GM23338 (cell line): Measurements from ENCODE around the gene SAMD11. TPM values are rescaled to one million over a fixed set of nuclear protein-coding genes. Genes with fewer than 3 reads are reported as not detected.

Experiments used
- ATAC-seq: fragments of 200-7000 bp; cut with Tn5 transposase; 3 replicates; pipeline ENCODE4 v1.9.1; 2020
- DNase-seq: peaks from one replicate; pipeline ENCODE4 v3.0.0-alpha.2; 2015; ENCODE audit warnings: low spot score
- H2AFZ ChIP-seq: fragments of 200-600 bp; sonication (generic); 2 replicates; pipeline ENCODE4 v1.8.0; 2016; ENCODE audit warnings: antibody characterized with exemption, mild to moderate bottlenecking, moderate library complexity
- H3F3A ChIP-seq: fragments of 200-600 bp; sonication (generic); replicated peaks from 2 replicates; pipeline ENCODE4 v1.8.0; 2017; ENCODE audit warnings: antibody characterized with exemption, mixed run types, low read depth
- H3K27ac ChIP-seq: fragments of 200-600 bp; sonication (generic); 2 replicates; pipeline ENCODE4 v1.6.1; 2016; ENCODE audit warnings: low read depth
- H3K27me3 ChIP-seq: fragments of 200-600 bp; sonication (generic); 2 replicates; pipeline ENCODE4 v1.8.0; 2016; ENCODE audit warnings: mild to moderate bottlenecking, mixed run types, moderate library complexity; ENCODE audit not compliant: insufficient read depth
- H3K36me3 ChIP-seq: fragments of 200-600 bp; sonication (generic); 2 replicates; pipeline ENCODE4 v1.8.0; 2016; ENCODE audit warnings: mild to moderate bottlenecking; ENCODE audit not compliant: insufficient read depth
- H3K4me1 ChIP-seq: fragments of 200-600 bp; sonication (generic); 2 replicates; pipeline ENCODE4 v1.8.0; 2016; ENCODE audit warnings: mild to moderate bottlenecking, moderate library complexity; ENCODE audit not compliant: insufficient read depth
- H3K4me2 ChIP-seq: fragments of 200-600 bp; sonication (generic); 2 replicates; pipeline ENCODE4 v1.7.1; 2017; ENCODE audit warnings: mixed run types
- H3K4me3 ChIP-seq: fragments of 200-600 bp; sonication (generic); 2 replicates; pipeline ENCODE4 v1.6.1; 2016; ENCODE audit warnings: mixed run types
- H3K79me2 ChIP-seq: fragments of 200-600 bp; sonication (generic); replicated peaks from 2 replicates; pipeline ENCODE4 v1.8.0; 2017; ENCODE audit warnings: mild to moderate bottlenecking; ENCODE audit not compliant: insufficient read depth
- H3K9me2 ChIP-seq: fragments of 200-600 bp; sonication (generic); 2 replicates; pipeline ENCODE4 v1.8.0; 2017; ENCODE audit not compliant: insufficient read depth
- H4K20me1 ChIP-seq: fragments of 200-600 bp; sonication (generic); replicated peaks from 2 replicates; pipeline ENCODE4 v1.8.0; 2017; ENCODE audit warnings: mild to moderate bottlenecking; ENCODE audit not compliant: insufficient read depth
- H3K27ac Mint-ChIP-seq: 2 replicates; pipeline ENCODE4 v1.8.0; 2020; ENCODE audit warnings: inconsistent platforms, mild to moderate bottlenecking, moderate library complexity, mixed read lengths
- H3K27me3 Mint-ChIP-seq: 3 replicates; pipeline ENCODE4 v1.8.0; 2022; ENCODE audit warnings: low read depth, mild to moderate bottlenecking, moderate library complexity, mixed read lengths, inconsistent platforms; ENCODE audit not compliant: insufficient read depth, poor library complexity
- H3K36me3 Mint-ChIP-seq: 3 replicates; pipeline ENCODE4 v1.8.0; 2021; ENCODE audit warnings: low read depth, mild to moderate bottlenecking, inconsistent platforms, moderate library complexity, mixed read lengths
- H3K4me1 Mint-ChIP-seq: 3 replicates; pipeline ENCODE4 v1.8.0; 2020; ENCODE audit warnings: mild to moderate bottlenecking, inconsistent platforms, mixed read lengths
- H3K4me3 Mint-ChIP-seq: 3 replicates; pipeline ENCODE4 v1.8.0; 2021; ENCODE audit warnings: moderate library complexity, mild to moderate bottlenecking, inconsistent platforms, mixed read lengths
- H3K9me3 Mint-ChIP-seq: 3 replicates; pipeline ENCODE4 v1.8.0; 2020; ENCODE audit warnings: moderate library complexity, mild to moderate bottlenecking, inconsistent platforms, mixed read lengths
- CREB1 ChIP-seq: fragments of 250-450 bp; sonication (Bioruptor Pico); IDR thresholded peaks from 2 replicates; pipeline ENCODE4 v1.5.0; 2020; ENCODE audit warnings: low read depth, mild to moderate bottlenecking, moderate library complexity
- EZH2 ChIP-seq: fragments of 200-600 bp; sonication (generic); IDR thresholded peaks from one replicate; pipeline ENCODE4 v1.8.0; 2017; ENCODE audit warnings: antibody characterized with exemption, mild to moderate bottlenecking, low read depth; ENCODE audit not compliant: unreplicated experiment
- EZH2phosphoT487 ChIP-seq: fragments of 200-600 bp; sonication (generic); IDR thresholded peaks from one replicate; pipeline ENCODE4 v1.8.1; 2018; ENCODE audit warnings: antibody characterized with exemption; ENCODE audit not compliant: unreplicated experiment
- JUNB ChIP-seq: IDR thresholded peaks from one replicate; pipeline ENCODE4 v1.6.1; 2016; ENCODE audit warnings: antibody characterized with exemption; ENCODE audit not compliant: unreplicated experiment
- NANOG ChIP-seq: IDR thresholded peaks from 2 replicates; pipeline ENCODE4 v1.6.1; 2016; ENCODE audit warnings: antibody characterized with exemption, borderline replicate concordance
- POLR2AphosphoS5 ChIP-seq: IDR thresholded peaks from 2 replicates; pipeline ENCODE4 v1.6.1; 2016; ENCODE audit warnings: antibody characterized with exemption, low read depth
- STAT1 ChIP-seq: IDR thresholded peaks from one replicate; pipeline ENCODE4 v1.6.1; 2016; ENCODE audit warnings: antibody characterized with exemption; ENCODE audit not compliant: unreplicated experiment
- ZNF114 ChIP-seq: fragments of 250-450 bp; sonication (Bioruptor Pico); IDR thresholded peaks from 2 replicates; pipeline ENCODE4 v1.5.0; 2020; ENCODE audit warnings: mild to moderate bottlenecking, moderate library complexity
- ZNF331 ChIP-seq: fragments of 250-450 bp; sonication (Bioruptor Pico); IDR thresholded peaks from 2 replicates; pipeline ENCODE4 v1.5.0; 2020; ENCODE audit warnings: low read depth, mild to moderate bottlenecking, moderate library complexity
- polyA plus RNA-seq: library from polyadenylated mRNA; unstranded; fragments of >200 nt; fragmentation: Nextera tagmentation; extraction: Ambion mirVana; gene quantifications from 2 replicates; pipeline ENCODE4 v1.2.1, GENCODE V29; 2016
- total RNA-seq: library from RNA; depleted of rRNA; stranded (reverse); fragments of >200 nt; shearing (Covaris generic); gene quantifications from 2 replicates; pipeline ENCODE4 v1.2.3, GENCODE V29; 2014
- TF ChIP-seq, protein P1 (sequence below), 2 experiments: fragments of 200-600 bp in 1 of 2; sonication (generic) in 1 of 2; conservative IDR thresholded peaks; 2 replicates each; pipeline versions ENCODE4 v1.5.1 to v1.6.1; 2016 to 2017; ENCODE audit warnings: antibody characterized with exemption in 2 of 2, low read depth in 2 of 2, mild to moderate bottlenecking in 2 of 2, moderate library complexity in 1 of 2
- TF ChIP-seq, protein P2 (sequence below): IDR thresholded peaks from 2 replicates; pipeline ENCODE4 v1.6.1; 2016; ENCODE audit warnings: antibody characterized with exemption
- TF ChIP-seq, protein P3 (sequence below): fragments of 250-450 bp; sonication (Bioruptor Pico); IDR thresholded peaks from 2 replicates; pipeline ENCODE4 v1.5.0; 2020; ENCODE audit warnings: mild to moderate bottlenecking, moderate library complexity
- TF ChIP-seq, protein P4 (sequence below): IDR thresholded peaks from one replicate; pipeline ENCODE4 v1.6.1; 2018; ENCODE audit warnings: antibody characterized with exemption; ENCODE audit not compliant: unreplicated experiment

The SAMD11 gene
- total and polyA plus RNA-seq, 2 experiments from 2014 or later = 0.14 to 0.40 TPM

DNA sequence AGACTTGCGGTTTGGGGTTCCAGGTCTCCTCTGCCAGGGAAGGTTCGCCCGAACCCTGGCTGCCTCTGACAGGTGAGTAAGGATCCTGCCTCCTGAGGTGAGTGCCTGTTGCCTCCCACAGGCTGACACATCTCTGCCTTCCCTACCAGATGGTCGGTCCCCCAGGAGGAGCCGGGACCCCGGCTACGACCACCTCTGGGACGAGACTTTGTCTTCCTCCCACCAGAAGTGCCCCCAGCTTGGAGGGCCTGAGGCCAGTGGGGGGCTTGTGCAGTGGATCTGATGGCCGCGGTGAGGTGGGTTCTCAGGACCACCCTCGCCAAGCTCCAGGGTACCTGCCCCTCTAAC, 50.5 kb downstream of the SAMD11 start:
- Histone ChIP-seq H2AFZ (no peak overlapping the region), H4K20me1 (0 out of 2 replicates have a peak, but pooled peaks cover 2% of the 10 kb centered on the region), H3K79me2 (no peaks in the 10 kb centered on the region), H3K27ac (no peak overlapping the region), H3K9me2 (no peaks in the 10 kb centered on the region), H3F3A (peaks cover 5% of the 10 kb centered on the region), H3K27me3 (peaks cover 11% of the 10 kb centered on the region; the same call in 1 of the 2 replicates), H3K4me2 (no peak overlapping the region), H3K36me3 (no peaks in the 10 kb centered on the region), H3K4me1 (no peaks in the 10 kb centered on the region; the same call in 1 of the 2 replicates), H3K4me3 (no peak overlapping the region)
- peaks cover 4% of the 10 kb centered on the region for H3K4me1 Mint-ChIP-seq
- ATAC-seq (no peak), DNase-seq (no peak)
- H3K9me3 Mint-ChIP-seq = peaks cover 5% of the 10 kb centered on the region
- TF ChIP-seq, protein P1, sequence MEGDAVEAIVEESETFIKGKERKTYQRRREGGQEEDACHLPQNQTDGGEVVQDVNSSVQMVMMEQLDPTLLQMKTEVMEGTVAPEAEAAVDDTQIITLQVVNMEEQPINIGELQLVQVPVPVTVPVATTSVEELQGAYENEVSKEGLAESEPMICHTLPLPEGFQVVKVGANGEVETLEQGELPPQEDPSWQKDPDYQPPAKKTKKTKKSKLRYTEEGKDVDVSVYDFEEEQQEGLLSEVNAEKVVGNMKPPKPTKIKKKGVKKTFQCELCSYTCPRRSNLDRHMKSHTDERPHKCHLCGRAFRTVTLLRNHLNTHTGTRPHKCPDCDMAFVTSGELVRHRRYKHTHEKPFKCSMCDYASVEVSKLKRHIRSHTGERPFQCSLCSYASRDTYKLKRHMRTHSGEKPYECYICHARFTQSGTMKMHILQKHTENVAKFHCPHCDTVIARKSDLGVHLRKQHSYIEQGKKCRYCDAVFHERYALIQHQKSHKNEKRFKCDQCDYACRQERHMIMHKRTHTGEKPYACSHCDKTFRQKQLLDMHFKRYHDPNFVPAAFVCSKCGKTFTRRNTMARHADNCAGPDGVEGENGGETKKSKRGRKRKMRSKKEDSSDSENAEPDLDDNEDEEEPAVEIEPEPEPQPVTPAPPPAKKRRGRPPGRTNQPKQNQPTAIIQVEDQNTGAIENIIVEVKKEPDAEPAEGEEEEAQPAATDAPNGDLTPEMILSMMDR (conservative IDR thresholded peaks at IDR 0.05; ENCODE audit: low read depth in 2 of 2) = no peak
- no peak for TF ChIP-seq ZNF114 (CRISPR knock-in tag)
- no peak for TF ChIP-seq JUNB
- TF ChIP-seq, protein P2, sequence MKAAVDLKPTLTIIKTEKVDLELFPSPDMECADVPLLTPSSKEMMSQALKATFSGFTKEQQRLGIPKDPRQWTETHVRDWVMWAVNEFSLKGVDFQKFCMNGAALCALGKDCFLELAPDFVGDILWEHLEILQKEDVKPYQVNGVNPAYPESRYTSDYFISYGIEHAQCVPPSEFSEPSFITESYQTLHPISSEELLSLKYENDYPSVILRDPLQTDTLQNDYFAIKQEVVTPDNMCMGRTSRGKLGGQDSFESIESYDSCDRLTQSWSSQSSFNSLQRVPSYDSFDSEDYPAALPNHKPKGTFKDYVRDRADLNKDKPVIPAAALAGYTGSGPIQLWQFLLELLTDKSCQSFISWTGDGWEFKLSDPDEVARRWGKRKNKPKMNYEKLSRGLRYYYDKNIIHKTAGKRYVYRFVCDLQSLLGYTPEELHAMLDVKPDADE = no peak
- no peak for TF ChIP-seq EZH2
- no peak for TF ChIP-seq NANOG
- TF ChIP-seq POLR2AphosphoS5 = no peak
- TF ChIP-seq, protein P3, sequence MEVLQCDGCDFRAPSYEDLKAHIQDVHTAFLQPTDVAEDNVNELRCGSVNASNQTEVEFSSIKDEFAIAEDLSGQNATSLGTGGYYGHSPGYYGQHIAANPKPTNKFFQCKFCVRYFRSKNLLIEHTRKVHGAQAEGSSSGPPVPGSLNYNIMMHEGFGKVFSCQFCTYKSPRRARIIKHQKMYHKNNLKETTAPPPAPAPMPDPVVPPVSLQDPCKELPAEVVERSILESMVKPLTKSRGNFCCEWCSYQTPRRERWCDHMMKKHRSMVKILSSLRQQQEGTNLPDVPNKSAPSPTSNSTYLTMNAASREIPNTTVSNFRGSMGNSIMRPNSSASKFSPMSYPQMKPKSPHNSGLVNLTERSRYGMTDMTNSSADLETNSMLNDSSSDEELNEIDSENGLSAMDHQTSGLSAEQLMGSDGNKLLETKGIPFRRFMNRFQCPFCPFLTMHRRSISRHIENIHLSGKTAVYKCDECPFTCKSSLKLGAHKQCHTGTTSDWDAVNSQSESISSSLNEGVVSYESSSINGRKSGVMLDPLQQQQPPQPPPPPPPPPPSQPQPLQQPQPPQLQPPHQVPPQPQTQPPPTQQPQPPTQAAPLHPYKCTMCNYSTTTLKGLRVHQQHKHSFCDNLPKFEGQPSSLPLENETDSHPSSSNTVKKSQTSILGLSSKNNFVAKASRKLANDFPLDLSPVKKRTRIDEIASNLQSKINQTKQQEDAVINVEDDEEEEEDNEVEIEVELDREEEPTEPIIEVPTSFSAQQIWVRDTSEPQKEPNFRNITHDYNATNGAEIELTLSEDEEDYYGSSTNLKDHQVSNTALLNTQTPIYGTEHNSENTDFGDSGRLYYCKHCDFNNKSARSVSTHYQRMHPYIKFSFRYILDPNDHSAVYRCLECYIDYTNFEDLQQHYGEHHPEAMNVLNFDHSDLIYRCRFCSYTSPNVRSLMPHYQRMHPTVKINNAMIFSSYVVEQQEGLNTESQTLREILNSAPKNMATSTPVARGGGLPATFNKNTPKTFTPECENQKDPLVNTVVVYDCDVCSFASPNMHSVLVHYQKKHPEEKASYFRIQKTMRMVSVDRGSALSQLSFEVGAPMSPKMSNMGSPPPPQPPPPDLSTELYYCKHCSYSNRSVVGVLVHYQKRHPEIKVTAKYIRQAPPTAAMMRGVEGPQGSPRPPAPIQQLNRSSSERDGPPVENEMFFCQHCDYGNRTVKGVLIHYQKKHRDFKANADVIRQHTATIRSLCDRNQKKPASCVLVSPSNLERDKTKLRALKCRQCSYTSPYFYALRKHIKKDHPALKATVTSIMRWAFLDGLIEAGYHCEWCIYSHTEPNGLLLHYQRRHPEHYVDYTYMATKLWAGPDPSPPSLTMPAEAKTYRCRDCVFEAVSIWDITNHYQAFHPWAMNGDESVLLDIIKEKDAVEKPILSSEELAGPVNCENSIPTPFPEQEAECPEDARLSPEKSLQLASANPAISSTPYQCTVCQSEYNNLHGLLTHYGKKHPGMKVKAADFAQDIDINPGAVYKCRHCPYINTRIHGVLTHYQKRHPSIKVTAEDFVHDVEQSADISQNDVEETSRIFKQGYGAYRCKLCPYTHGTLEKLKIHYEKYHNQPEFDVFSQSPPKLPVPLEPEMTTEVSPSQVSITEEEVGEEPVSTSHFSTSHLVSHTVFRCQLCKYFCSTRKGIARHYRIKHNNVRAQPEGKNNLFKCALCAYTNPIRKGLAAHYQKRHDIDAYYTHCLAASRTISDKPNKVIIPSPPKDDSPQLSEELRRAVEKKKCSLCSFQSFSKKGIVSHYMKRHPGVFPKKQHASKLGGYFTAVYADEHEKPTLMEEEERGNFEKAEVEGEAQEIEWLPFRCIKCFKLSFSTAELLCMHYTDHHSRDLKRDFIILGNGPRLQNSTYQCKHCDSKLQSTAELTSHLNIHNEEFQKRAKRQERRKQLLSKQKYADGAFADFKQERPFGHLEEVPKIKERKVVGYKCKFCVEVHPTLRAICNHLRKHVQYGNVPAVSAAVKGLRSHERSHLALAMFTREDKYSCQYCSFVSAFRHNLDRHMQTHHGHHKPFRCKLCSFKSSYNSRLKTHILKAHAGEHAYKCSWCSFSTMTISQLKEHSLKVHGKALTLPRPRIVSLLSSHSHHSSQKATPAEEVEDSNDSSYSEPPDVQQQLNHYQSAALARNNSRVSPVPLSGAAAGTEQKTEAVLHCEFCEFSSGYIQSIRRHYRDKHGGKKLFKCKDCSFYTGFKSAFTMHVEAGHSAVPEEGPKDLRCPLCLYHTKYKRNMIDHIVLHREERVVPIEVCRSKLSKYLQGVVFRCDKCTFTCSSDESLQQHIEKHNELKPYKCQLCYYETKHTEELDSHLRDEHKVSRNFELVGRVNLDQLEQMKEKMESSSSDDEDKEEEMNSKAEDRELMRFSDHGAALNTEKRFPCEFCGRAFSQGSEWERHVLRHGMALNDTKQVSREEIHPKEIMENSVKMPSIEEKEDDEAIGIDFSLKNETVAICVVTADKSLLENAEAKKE = no peak
- TF ChIP-seq ZNF331 (CRISPR knock-in tag) = no peak
- no peak for TF ChIP-seq STAT1
- no peak for TF ChIP-seq EZH2phosphoT487
- TF ChIP-seq, protein P4, sequence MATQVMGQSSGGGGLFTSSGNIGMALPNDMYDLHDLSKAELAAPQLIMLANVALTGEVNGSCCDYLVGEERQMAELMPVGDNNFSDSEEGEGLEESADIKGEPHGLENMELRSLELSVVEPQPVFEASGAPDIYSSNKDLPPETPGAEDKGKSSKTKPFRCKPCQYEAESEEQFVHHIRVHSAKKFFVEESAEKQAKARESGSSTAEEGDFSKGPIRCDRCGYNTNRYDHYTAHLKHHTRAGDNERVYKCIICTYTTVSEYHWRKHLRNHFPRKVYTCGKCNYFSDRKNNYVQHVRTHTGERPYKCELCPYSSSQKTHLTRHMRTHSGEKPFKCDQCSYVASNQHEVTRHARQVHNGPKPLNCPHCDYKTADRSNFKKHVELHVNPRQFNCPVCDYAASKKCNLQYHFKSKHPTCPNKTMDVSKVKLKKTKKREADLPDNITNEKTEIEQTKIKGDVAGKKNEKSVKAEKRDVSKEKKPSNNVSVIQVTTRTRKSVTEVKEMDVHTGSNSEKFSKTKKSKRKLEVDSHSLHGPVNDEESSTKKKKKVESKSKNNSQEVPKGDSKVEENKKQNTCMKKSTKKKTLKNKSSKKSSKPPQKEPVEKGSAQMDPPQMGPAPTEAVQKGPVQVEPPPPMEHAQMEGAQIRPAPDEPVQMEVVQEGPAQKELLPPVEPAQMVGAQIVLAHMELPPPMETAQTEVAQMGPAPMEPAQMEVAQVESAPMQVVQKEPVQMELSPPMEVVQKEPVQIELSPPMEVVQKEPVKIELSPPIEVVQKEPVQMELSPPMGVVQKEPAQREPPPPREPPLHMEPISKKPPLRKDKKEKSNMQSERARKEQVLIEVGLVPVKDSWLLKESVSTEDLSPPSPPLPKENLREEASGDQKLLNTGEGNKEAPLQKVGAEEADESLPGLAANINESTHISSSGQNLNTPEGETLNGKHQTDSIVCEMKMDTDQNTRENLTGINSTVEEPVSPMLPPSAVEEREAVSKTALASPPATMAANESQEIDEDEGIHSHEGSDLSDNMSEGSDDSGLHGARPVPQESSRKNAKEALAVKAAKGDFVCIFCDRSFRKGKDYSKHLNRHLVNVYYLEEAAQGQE = no peak
- TF ChIP-seq CREB1 = no peak
- no peak overlapping the region for H3K4me3 Mint-ChIP-seq
- no peak overlapping the region for H3K27ac Mint-ChIP-seq
- peaks cover 24% of the 10 kb centered on the region for H3K27me3 Mint-ChIP-seq
- H3K36me3 Mint-ChIP-seq = peaks cover 5% of the 10 kb centered on the region
